Bronchial epithelial cell (primary cell): ENCODE results near the gene KRTAP2-3. TPM values are rescaled to one million over a fixed set of nuclear protein-coding genes. Genes with fewer than 3 reads are reported as not detected.

Experiments
- DNase-seq: peaks from one replicate; pipeline ENCODE4 v3.0.0-alpha.2; 2010; ENCODE audit warnings: low read depth
- FAIRE-seq: peaks from 2 replicates; lab custom pipeline; 2011; peaks lifted over from hg19 to GRCh38; lab: Jason Lieb, UNC
- H3K27me3 ChIP-seq: 2 replicates; pipeline ENCODE4 v1.5.1; 2011; ENCODE audit warnings: low read length; ENCODE audit not compliant: control insufficient read depth, insufficient read depth
- H3K36me3 ChIP-seq: 2 replicates; pipeline ENCODE4 v1.5.1; 2011; ENCODE audit warnings: low read length; ENCODE audit not compliant: control insufficient read depth, insufficient read depth
- H3K4me3 ChIP-seq: 2 replicates; pipeline ENCODE4 v1.5.1; 2011; ENCODE audit warnings: mild to moderate bottlenecking, low read depth, low read length, control low read depth
- total RNA-seq: library from RNA; depleted of rRNA; stranded (reverse); fragments of >200 nt; gene quantifications from 2 replicates; pipeline ENCODE4 v1.2.1, GENCODE V29; 2014
- TF ChIP-seq, protein P1 (sequence below): IDR thresholded peaks from 2 replicates; pipeline ENCODE4 v1.5.1; 2011; ENCODE audit warnings: mild to moderate bottlenecking, moderate library complexity, low read length, control low read depth, inconsistent platforms; ENCODE audit not compliant: insufficient read depth, severe bottlenecking

KRTAP2-3 gene
- total RNA-seq, 1 donor from 2014 or later: not detected

DNA sequence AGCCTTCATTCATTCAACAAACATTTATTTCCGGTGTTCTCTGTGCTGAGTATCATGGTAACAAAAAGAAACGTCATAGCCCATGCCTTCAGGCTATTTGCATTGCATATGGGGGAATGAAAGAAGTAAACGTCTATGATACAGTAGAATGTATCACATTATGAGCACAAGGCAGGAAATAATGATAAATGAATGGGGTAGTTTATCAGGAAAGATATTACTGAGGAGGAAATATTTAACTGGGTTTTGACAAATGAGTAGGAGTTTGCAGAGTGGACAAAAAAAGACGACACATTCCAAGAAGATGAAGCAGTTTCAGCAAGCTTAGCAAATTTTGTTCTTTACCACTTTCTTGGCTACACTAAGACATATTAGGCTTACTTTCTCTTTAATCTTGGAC is 22.7 kb upstream of the KRTAP2-3 start:
- no peak for FAIRE-seq
- Histone ChIP-seq H3K36me3 (no peaks in the 10 kb centered on the region), H3K27me3 (no peaks in the 10 kb centered on the region), H3K4me3 (no peak overlapping the region)
- TF ChIP-seq, protein P1, sequence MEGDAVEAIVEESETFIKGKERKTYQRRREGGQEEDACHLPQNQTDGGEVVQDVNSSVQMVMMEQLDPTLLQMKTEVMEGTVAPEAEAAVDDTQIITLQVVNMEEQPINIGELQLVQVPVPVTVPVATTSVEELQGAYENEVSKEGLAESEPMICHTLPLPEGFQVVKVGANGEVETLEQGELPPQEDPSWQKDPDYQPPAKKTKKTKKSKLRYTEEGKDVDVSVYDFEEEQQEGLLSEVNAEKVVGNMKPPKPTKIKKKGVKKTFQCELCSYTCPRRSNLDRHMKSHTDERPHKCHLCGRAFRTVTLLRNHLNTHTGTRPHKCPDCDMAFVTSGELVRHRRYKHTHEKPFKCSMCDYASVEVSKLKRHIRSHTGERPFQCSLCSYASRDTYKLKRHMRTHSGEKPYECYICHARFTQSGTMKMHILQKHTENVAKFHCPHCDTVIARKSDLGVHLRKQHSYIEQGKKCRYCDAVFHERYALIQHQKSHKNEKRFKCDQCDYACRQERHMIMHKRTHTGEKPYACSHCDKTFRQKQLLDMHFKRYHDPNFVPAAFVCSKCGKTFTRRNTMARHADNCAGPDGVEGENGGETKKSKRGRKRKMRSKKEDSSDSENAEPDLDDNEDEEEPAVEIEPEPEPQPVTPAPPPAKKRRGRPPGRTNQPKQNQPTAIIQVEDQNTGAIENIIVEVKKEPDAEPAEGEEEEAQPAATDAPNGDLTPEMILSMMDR: no peak
- DNase-seq: peak; percentile 94

DNA sequence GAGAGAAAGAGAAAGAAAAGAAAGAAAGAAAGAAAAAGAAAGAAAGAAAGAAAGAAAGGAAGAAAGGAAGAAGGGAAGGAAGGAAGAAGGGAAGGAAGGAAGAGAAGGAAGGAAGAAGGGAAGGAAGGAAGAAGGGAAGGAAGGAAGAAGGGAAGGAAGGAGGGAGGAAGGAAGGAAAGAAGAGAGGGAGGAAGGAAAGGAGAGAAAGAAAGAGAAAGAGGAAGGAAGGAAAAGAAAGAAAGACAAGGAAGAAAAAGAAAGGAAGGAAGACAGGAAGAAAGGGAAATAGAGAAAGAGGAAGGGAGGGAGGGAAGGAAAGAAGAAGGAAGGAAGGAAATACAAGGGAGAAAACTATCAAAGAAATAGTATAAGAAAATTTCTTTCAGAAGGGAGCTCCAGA is 16.9 kb upstream of the KRTAP2-3 start:
- FAIRE-seq: no peak
- no peaks in the 10 kb centered on the region for H3K27me3 ChIP-seq
- TF ChIP-seq, protein P1: no peak

DNA sequence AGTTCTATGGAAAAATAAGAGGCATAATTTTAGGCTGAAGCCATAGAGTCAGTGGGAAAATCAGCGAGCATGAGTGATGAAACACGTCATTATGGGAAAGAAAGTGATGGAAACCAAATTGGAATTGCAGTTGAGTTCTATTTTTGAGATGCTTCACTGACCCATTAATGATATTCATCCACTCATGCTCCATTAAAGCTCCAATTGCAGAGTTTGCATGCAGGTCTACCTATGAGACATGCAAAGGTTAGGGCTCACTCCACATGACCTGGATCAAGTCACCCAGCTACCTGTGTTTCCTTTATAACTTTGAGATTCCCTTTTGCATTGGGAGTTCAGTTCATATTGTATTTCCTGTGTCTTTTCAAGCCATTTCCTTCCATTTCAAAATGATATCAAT is 13.8 kb upstream of the KRTAP2-3 start:
- FAIRE-seq (peak; percentile 36), DNase-seq (no peak)
- H3K27me3 ChIP-seq: no peaks in the 10 kb centered on the region

More for the DNA sequence above, 16.9 kb upstream of the KRTAP2-3 start:
- DNase-seq: no peak
- Histone ChIP-seq H3K36me3 (no peaks in the 10 kb centered on the region), H3K4me3 (no peak overlapping the region)

DNA sequence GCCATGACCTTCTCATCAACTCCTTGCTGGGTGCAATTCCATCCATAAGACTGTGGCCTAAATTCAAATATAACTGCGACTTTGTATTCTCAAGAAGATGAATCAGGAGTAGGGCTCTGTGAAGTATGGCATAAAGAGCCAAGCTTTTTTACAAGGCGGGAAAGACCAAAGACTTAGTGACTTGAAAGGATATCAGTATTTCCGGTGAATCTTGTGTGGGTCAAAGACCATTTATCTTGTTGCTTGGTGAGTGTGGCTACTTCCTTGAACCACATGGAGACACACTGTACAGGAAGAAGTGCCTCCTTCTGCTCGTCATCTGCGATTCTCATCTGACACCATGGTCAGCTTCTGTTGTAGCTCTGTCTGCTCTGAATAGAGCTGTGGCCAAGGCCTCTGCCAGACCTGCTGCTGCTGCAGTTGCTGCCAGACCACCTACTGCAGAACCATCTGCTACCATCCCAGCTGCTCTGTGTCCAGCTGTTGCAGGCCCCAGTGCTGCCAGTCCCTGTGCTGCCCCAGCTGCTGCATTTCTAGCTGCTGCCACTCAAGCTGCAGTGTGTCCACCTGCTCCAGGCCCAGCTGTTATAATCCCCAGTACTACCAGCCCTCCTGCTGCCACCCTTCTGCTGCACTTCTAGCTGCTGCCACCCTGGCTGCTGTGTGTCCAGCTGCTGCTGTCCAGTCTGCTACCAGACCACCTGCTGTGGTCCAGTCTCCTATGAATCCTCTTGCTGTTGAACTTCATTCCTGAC is 11.9 kb upstream of the KRTAP2-3 start:
- Histone ChIP-seq H3K36me3 (no peaks in the 10 kb centered on the region), H3K4me3 (no peak overlapping the region), H3K27me3 (no peaks in the 10 kb centered on the region)
- DNase-seq: no peak
- TF ChIP-seq, protein P1: no peak
- peak; percentile 50 for FAIRE-seq

More for the DNA sequence above, 13.8 kb upstream of the KRTAP2-3 start:
- Histone ChIP-seq H3K36me3 (no peaks in the 10 kb centered on the region), H3K4me3 (no peak overlapping the region)
- TF ChIP-seq, protein P1: no peak

DNA sequence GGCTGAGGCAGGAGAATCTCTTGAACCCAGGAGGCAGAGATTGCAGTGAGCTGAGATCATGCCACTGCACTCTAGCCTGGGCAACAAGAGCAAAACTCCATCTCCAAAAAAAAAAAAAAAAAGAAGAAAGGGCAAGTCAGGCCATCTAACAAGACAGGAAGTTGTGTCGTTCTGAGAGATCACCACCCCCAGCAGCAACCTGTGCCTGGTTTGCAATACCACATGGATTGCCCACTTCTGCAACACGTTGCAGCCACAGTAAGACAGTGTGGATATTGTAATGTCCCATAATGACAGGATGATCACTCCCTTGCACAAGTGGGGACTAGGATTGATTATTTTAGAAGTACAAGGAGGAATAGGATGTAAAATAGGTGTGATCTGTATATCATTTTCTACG is 9.1 kb upstream of the KRTAP2-3 start:
- DNase-seq (no peak), FAIRE-seq (no peak)
- H3K27me3 ChIP-seq: no peaks in the 10 kb centered on the region
- TF ChIP-seq, protein P1: no peak
- H3K36me3 ChIP-seq: no peaks in the 10 kb centered on the region
- no peak overlapping the region for H3K4me3 ChIP-seq
